HG02623 (cell line): ENCODE data around the gene PLCXD1.

ENCODE experiments used
- ATAC-seq: cut with Tn5 transposase; IDR thresholded peaks from one replicate; pipeline ENCODE4 v1.9.1; 2021; ENCODE audit warnings: moderate library complexity; ENCODE audit not compliant: unreplicated experiment

Gene PLCXD1

GRCh38 chrX:333611-334311 is 52.6 kb downstream of the PLCXD1 start:
- ATAC-seq, result no peak

- ATAC-seq, result no peak
Observed at GRCh38 chrX:334331-334891, 53.2 kb downstream of the PLCXD1 start.

GRCh38 chrX:334971-335757 is 54.0 kb downstream of the PLCXD1 start:
- no peak for ATAC-seq

GRCh38 chrX:335758-336155 is 54.6 kb downstream of the PLCXD1 start:
- ATAC-seq, result no peak

GRCh38 chrX:336227-336626 is 55.0 kb downstream of the PLCXD1 start:
- no peak for ATAC-seq

- ATAC-seq, result no peak
Observed at GRCh38 chrX:337331-337831, 56.2 kb downstream of the PLCXD1 start.

GRCh38 chrX:338281-338835 is 57.2 kb downstream of the PLCXD1 start:
- no peak for ATAC-seq

GRCh38 chrX:338836-339400 is 57.7 kb downstream of the PLCXD1 start:
- no peak for ATAC-seq

GRCh38 chrX:340121-340520 is 58.9 kb downstream of the PLCXD1 start:
- no peak for ATAC-seq

- no peak for ATAC-seq
Observed at GRCh38 chrX:340641-341423, 59.7 kb downstream of the PLCXD1 start.

- ATAC-seq, result no peak
Observed at GRCh38 chrX:341541-342101, 60.4 kb downstream of the PLCXD1 start.

GRCh38 chrX:344371-344901 is 63.3 kb downstream of the PLCXD1 start:
- ATAC-seq, result no peak

- no peak for ATAC-seq
Observed at GRCh38 chrX:345020-345925, 64.1 kb downstream of the PLCXD1 start.

GRCh38 chrX:346034-346813 is 65.0 kb downstream of the PLCXD1 start:
- no peak for ATAC-seq

GRCh38 chrX:347351-348117 is 66.4 kb downstream of the PLCXD1 start:
- ATAC-seq, result no peak

- ATAC-seq, result no peak
Observed at GRCh38 chrX:348461-349117, 67.4 kb downstream of the PLCXD1 start.

- no peak for ATAC-seq
Observed at GRCh38 chrX:349196-349595, 68.0 kb downstream of the PLCXD1 start.
